ENCODE data around the gene NRAP. TPM values are rescaled to one million over a fixed set of nuclear protein-coding genes. Genes with fewer than 3 reads are reported as not detected.

Gene NRAP
- total and polyA plus RNA-seq, 2 of the 4 experiments (the other 2 are of a cell fraction): not detected

DNA sequence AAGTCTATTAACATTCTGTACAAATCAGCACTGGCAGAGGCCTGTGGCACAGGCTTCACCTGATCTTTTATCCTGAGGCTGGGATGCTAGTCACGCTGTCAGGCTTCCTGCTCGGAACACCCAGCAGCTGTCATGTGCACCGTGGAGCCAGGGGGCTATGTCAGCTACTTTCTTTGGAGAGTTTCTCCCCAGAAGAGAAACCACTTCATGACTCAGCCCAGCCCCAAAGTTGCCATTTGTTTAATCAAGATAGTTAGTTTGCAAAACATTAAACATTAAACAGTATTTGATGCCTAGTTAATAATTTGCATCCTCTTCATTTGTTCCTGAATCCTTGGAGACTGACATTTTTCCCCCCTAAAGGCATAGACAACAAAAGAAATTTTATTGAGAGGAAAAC is 111.1 kb downstream of the NRAP start, which contains the start of gene HABP2:
HABP2 (plus strand) TSS at position 353 of the 400 bp plus-strand sequence. CDS start 69 bp downstream, outside the sequence.
- no peak within 1 kb of the TSS for H3K27ac ChIP-seq (ENCODE audit: insufficient read depth, low read length)
- no peak within 1 kb of the TSS for H3K23ac ChIP-seq (ENCODE audit: low read depth, low read length)
- no peaks in the 10 kb centered on the region for H4K20me1 ChIP-seq (ENCODE audit: insufficient read depth, low read length)
- no peaks in the 10 kb centered on the region for H3K9me1 ChIP-seq (ENCODE audit: insufficient read depth, low read length)
- in situ Hi-C loops (cut with MboI; ENCODE audit: low sequenced_read_pairs): no loop called here
- no peak within 1 kb of the TSS for H4K91ac ChIP-seq (ENCODE audit: insufficient read depth, low read depth, low read length)
- H3K18ac ChIP-seq (ENCODE audit: low read depth, low read length): no peak within 1 kb of the TSS
- H3K56ac ChIP-seq (ENCODE audit: extremely low read depth, insufficient read depth, low read length): no peak within 1 kb of the TSS
- no peak within 1 kb of the TSS for H2BK120ac ChIP-seq (ENCODE audit: low read depth, low read length)
- H2BK5ac ChIP-seq (ENCODE audit: low read depth, low read length, poor library complexity, severe bottlenecking): no peak within 1 kb of the TSS
- H2BK20ac ChIP-seq (ENCODE audit: low read depth, low read length): no peak within 1 kb of the TSS
- no peaks in the 10 kb centered on the region for H3K79me1 ChIP-seq (ENCODE audit: low read depth in 1 of 2, low read length in 2 of 2)
- H3K36me3 ChIP-seq (ENCODE audit: control insufficient read depth, insufficient read depth, low read length): no peaks in the 10 kb centered on the region
- no peaks in the 10 kb centered on the region for H3K4me1 ChIP-seq (ENCODE audit: control insufficient read depth, insufficient read depth, low read length)
- no peak within 1 kb of the TSS for H3K4ac ChIP-seq (ENCODE audit: low read depth, low read length)
- no peak within 1 kb of the TSS for H3K9ac ChIP-seq (ENCODE audit: low read depth, low read length)
- H2BK15ac ChIP-seq (ENCODE audit: low read depth, low read length): no peak within 1 kb of the TSS
- H3K27me3 ChIP-seq (ENCODE audit: control insufficient read depth, insufficient read depth, low read length): no peaks in the 10 kb centered on the region
- H2AK5ac ChIP-seq (ENCODE audit: low read depth, low read length): no peak within 1 kb of the TSS
- POLR2A ChIA-PET (ENCODE audit: unreplicated experiment): no interaction called here
- no peak within 1 kb of the TSS for H4K5ac ChIP-seq (ENCODE audit: low read depth, low read length)
- DNase-seq (no peak), ATAC-seq (ENCODE audit: low read depth) (no peak)
- intact Hi-C loops (cut with micrococcal nuclease): no loop called here
- CTCF ChIA-PET: no interaction called here
- dilution Hi-C loops (cut with HindIII; ENCODE audit: low sequenced_read_pairs, unreplicated experiment): no loop called here
- H3K4me3 ChIP-seq (ENCODE audit: insufficient read depth, low read depth, low read length): no peak within 1 kb of the TSS
- no peaks in the 10 kb centered on the region for H3K9me3 ChIP-seq (ENCODE audit: control insufficient read depth, insufficient read depth, low read length)
- no peak for TF ChIP-seq BHLHE40 (IDR thresholded peaks at IDR 0.05; ENCODE audit: low read depth, low read length)
- TF ChIP-seq, protein P1, sequence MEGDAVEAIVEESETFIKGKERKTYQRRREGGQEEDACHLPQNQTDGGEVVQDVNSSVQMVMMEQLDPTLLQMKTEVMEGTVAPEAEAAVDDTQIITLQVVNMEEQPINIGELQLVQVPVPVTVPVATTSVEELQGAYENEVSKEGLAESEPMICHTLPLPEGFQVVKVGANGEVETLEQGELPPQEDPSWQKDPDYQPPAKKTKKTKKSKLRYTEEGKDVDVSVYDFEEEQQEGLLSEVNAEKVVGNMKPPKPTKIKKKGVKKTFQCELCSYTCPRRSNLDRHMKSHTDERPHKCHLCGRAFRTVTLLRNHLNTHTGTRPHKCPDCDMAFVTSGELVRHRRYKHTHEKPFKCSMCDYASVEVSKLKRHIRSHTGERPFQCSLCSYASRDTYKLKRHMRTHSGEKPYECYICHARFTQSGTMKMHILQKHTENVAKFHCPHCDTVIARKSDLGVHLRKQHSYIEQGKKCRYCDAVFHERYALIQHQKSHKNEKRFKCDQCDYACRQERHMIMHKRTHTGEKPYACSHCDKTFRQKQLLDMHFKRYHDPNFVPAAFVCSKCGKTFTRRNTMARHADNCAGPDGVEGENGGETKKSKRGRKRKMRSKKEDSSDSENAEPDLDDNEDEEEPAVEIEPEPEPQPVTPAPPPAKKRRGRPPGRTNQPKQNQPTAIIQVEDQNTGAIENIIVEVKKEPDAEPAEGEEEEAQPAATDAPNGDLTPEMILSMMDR (conservative IDR thresholded peaks at IDR 0.05; ENCODE audit: low read depth, low read length): no peak
- H3K4me2 ChIP-seq (ENCODE audit: low read depth, low read length): no peak within 1 kb of the TSS
- no peak within 1 kb of the TSS for H4K8ac ChIP-seq (ENCODE audit: low read depth in 2 of 2, low read length in 2 of 2)
- WGBS, 2 experiments (ENCODE audit: extremely low coverage in 2 of 2, insufficient read length in 1 of 2): no CpG with 5 or more reads among the region's 3 CpGs
- no peak within 1 kb of the TSS for H3K14ac ChIP-seq (replicated peaks; ENCODE audit: low read depth, low read length)
- no peak within 1 kb of the TSS for H2AFZ ChIP-seq (replicated peaks; ENCODE audit: low read length, poor library complexity)
- BruUV-seq (replicated peaks): no TSS peak
- H2AK9ac ChIP-seq (replicated peaks; ENCODE audit: low read depth, low read length, poor library complexity): no peak within 1 kb of the TSS
